ENCODE measurements around the gene CDKAL1. TPM values are rescaled to one million over a fixed set of nuclear protein-coding genes. Genes with fewer than 3 reads are reported as not detected.

Gene CDKAL1
- total and polyA plus RNA-seq, 10 donors, result 4.8 to 26.9 (median 20.1) TPM

DNA sequence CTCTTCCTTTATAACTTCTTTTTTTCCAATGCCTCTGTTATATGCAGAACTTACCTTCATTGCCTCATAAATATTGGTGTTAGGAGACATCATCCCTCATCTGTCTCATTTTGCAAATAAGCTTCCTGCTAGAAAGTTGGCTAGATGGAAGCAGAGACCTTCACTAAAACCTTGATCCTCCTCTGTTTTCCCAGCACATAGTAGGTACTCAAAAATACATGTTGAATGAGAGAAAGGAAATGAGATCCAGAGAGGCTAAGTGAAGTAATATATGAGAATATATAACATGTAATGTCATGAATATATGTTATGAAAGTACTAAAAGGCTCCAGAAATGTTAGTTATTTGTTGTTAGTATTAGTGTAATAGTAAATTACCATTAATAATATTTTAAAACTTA is 91.9 kb downstream of the CDKAL1 start:
- no peaks in the 10 kb centered on the region for H3K27me3 ChIP-seq (replicated peaks in 1 of 7)
- H3K27ac ChIP-seq, result no peak overlapping the region
- no peak overlapping the region for H3K4me3 ChIP-seq
- no peaks in the 10 kb centered on the region for H3K9me3 ChIP-seq
- DNase-seq, result no peak
- no peak for TF ChIP-seq POLR2A (IDR thresholded peaks at IDR 0.05)
- no peak for TF ChIP-seq POLR2AphosphoS5 (IDR thresholded peaks at IDR 0.05)
- no peak for TF ChIP-seq CTCF (IDR thresholded peaks at IDR 0.05 in 8 of 11, conservative IDR thresholded peaks at IDR 0.05 in 3 of 11)
- no peaks in the 10 kb centered on the region for H3K4me1 ChIP-seq
- H3K36me3 ChIP-seq, result peaks cover 0 to 2% (median 0%) of the 10 kb centered on the region in 6 donors
- intact Hi-C loops (cut with DNase I; ENCODE audit: low total_unique reads), result no loop called here

- H3K4me3 ChIP-seq, result no peak overlapping the region
- H3K27ac ChIP-seq, result no peak overlapping the region
- no peaks in the 10 kb centered on the region for H3K9me3 ChIP-seq
- H3K27me3 ChIP-seq (replicated peaks in 1 of 7), result no peaks in the 10 kb centered on the region
- DNase-seq, result no peak
- WGBS, 5 donors, result 95 to 100% (median 100%) methylated on average over 1 of the region's 1 CpG
- H3K4me1 ChIP-seq, result no peaks in the 10 kb centered on the region
- intact Hi-C loops (cut with DNase I; ENCODE audit: low total_unique reads), result no loop called here
- TF ChIP-seq POLR2A (IDR thresholded peaks at IDR 0.05), result no peak
- TF ChIP-seq POLR2AphosphoS5 (IDR thresholded peaks at IDR 0.05), result no peak
- no peak for TF ChIP-seq CTCF (IDR thresholded peaks at IDR 0.05 in 8 of 11, conservative IDR thresholded peaks at IDR 0.05 in 3 of 11)
- H3K36me3 ChIP-seq, result no peaks in the 10 kb centered on the region
These were observed 95.3 kb downstream of the CDKAL1 start for GRCh38 chr6:20629509-20629908.

DNA sequence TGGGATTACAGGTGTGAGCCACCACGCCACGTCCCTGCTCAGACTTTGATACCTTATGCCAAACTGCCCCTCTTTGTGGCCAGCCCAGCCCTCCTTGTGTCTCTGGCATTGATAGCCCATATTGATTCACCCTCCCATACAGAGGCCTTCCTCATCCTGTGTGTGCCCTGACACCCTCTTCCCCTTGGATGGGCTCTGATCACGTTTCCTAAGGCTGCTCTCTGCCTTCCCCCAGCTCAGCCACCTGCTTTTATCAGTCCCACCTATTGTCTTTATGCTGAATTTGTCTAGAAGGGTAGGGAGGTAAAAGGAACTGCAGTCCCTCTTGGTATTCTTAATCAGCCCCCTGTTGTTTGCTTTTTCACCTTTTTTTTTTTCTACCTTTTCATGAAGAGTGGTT is 95.9 kb downstream of the CDKAL1 start:
- no peaks in the 10 kb centered on the region for H3K27me3 ChIP-seq (replicated peaks in 1 of 7)
- no peak for DNase-seq
- WGBS, 5 donors, result 57 to 96% (median 91%) methylated on average over 3 of the region's 3 CpGs

More for the DNA sequence above, 95.9 kb downstream of the CDKAL1 start:
- Histone ChIP-seq H3K9me3 (no peaks in the 10 kb centered on the region), H3K4me1 (no peaks in the 10 kb centered on the region), H3K27ac (no peak overlapping the region), H3K36me3 (no peaks in the 10 kb centered on the region), H3K4me3 (no peak overlapping the region)
- intact Hi-C loops (cut with DNase I; ENCODE audit: low total_unique reads), result no loop called here
- TF ChIP-seq POLR2AphosphoS5 (IDR thresholded peaks at IDR 0.05) (no peak), CTCF (IDR thresholded peaks at IDR 0.05 in 8 of 11, conservative IDR thresholded peaks at IDR 0.05 in 3 of 11) (no peak), POLR2A (IDR thresholded peaks at IDR 0.05) (no peak)

All from spleen (tissue), 11 donors.